HEK293 (cell line): ENCODE measurements around the gene KARS1.

Experiments
- BCL11B ChIP-seq: fragments of 450-650 bp; formaldehyde crosslinking; IDR thresholded peaks from 2 replicates; pipeline ENCODE4 v1.5.1; 2016; ENCODE audit warnings: low read depth, missing biosample characterization, missing genetic modification characterization
- GLI4 ChIP-seq: fragments of 450-650 bp; formaldehyde crosslinking; IDR thresholded peaks from 2 replicates; pipeline ENCODE4 v1.5.1; 2016; ENCODE audit warnings: missing biosample characterization, missing genetic modification characterization
- HOXC10 ChIP-seq: sonication (generic); formaldehyde crosslinking; IDR thresholded peaks from 2 replicates; pipeline ENCODE4 v1.8.1; 2023; ENCODE audit warnings: mild to moderate bottlenecking, missing genetic modification reagents
- KLF17 ChIP-seq: fragments of 450-650 bp; formaldehyde crosslinking; IDR thresholded peaks from 2 replicates; pipeline ENCODE4 v1.5.1; 2016; ENCODE audit warnings: missing biosample characterization, missing genetic modification characterization
- KLF9 ChIP-seq: fragments of 450-650 bp; formaldehyde crosslinking; IDR thresholded peaks from 2 replicates; pipeline ENCODE4 v1.5.1; 2016; ENCODE audit warnings: missing biosample characterization, missing genetic modification characterization, low read depth
- PRDM4 ChIP-seq: fragments of 450-650 bp; formaldehyde crosslinking; IDR thresholded peaks from 2 replicates; pipeline ENCODE4 v1.5.1; 2017; ENCODE audit warnings: missing biosample characterization, missing genetic modification characterization
- TCF7L2 ChIP-seq: IDR thresholded peaks from 2 replicates; pipeline ENCODE4 v1.6.1; 2011; ENCODE audit warnings: low read depth, mild to moderate bottlenecking, inconsistent platforms, low read length, moderate library complexity, borderline replicate concordance
- ZBTB21 ChIP-seq: fragments of 450-650 bp; formaldehyde crosslinking; IDR thresholded peaks from 2 replicates; pipeline ENCODE4 v1.5.1; 2017; ENCODE audit warnings: missing biosample characterization, missing genetic modification characterization
- ZBTB48 ChIP-seq: fragments of 450-650 bp; formaldehyde crosslinking; IDR thresholded peaks from 2 replicates; pipeline ENCODE4 v1.5.1; 2016; ENCODE audit warnings: missing biosample characterization, missing genetic modification characterization
- ZFP3 ChIP-seq: fragments of 450-650 bp; formaldehyde crosslinking; IDR thresholded peaks from 2 replicates; pipeline ENCODE4 v1.5.1; 2016; ENCODE audit warnings: low read depth, missing biosample characterization, missing genetic modification characterization
- ZFP37 ChIP-seq: fragments of 450-650 bp; formaldehyde crosslinking; IDR thresholded peaks from 2 replicates; pipeline ENCODE4 v1.5.1; 2016; ENCODE audit warnings: missing biosample characterization, missing genetic modification characterization
- ZNF138 ChIP-seq: fragments of 450-650 bp; formaldehyde crosslinking; IDR thresholded peaks from 2 replicates; pipeline ENCODE4 v1.5.1; 2016; ENCODE audit warnings: missing biosample characterization, missing genetic modification characterization, borderline replicate concordance
- ZNF175 ChIP-seq: fragments of 450-650 bp; formaldehyde crosslinking; IDR thresholded peaks from 2 replicates; pipeline ENCODE4 v1.5.1; 2016; ENCODE audit warnings: missing biosample characterization, missing genetic modification characterization
- ZNF23 ChIP-seq: fragments of 450-650 bp; formaldehyde crosslinking; IDR thresholded peaks from 2 replicates; pipeline ENCODE4 v1.5.1; 2016; ENCODE audit warnings: missing biosample characterization, missing genetic modification characterization, borderline replicate concordance
- ZNF248 ChIP-seq: fragments of 450-650 bp; formaldehyde crosslinking; IDR thresholded peaks from 2 replicates; pipeline ENCODE4 v1.5.1; 2017; ENCODE audit warnings: missing biosample characterization, missing genetic modification characterization
- ZNF266 ChIP-seq: fragments of 450-650 bp; formaldehyde crosslinking; IDR thresholded peaks from 2 replicates; pipeline ENCODE4 v1.5.1; 2016; ENCODE audit warnings: missing biosample characterization, missing genetic modification characterization, low read depth
- ZNF449 ChIP-seq: fragments of 450-650 bp; formaldehyde crosslinking; IDR thresholded peaks from 2 replicates; pipeline ENCODE4 v1.5.1; 2017; ENCODE audit warnings: missing biosample characterization, mild to moderate bottlenecking, missing genetic modification characterization, moderate library complexity
- ZNF473 ChIP-seq: fragments of 450-650 bp; formaldehyde crosslinking; IDR thresholded peaks from 2 replicates; pipeline ENCODE4 v1.5.1; 2017; ENCODE audit warnings: missing biosample characterization, missing genetic modification characterization
- ZNF513 ChIP-seq: fragments of 450-650 bp; IDR thresholded peaks from 2 replicates; pipeline ENCODE4 v1.5.1; 2018; ENCODE audit warnings: missing biosample characterization, missing genetic modification characterization
- ZNF518A ChIP-seq: fragments of 450-650 bp; formaldehyde crosslinking; conservative IDR thresholded peaks from 2 replicates; pipeline ENCODE4 v1.5.1; 2016; ENCODE audit warnings: low read depth, missing biosample characterization, missing genetic modification characterization
- ZNF692 ChIP-seq: fragments of 450-650 bp; formaldehyde crosslinking; IDR thresholded peaks from 2 replicates; pipeline ENCODE4 v1.5.1; 2016; ENCODE audit warnings: missing biosample characterization, missing genetic modification characterization
- ZNF776 ChIP-seq: fragments of 450-650 bp; formaldehyde crosslinking; IDR thresholded peaks from 2 replicates; pipeline ENCODE4 v1.5.0; 2017; ENCODE audit warnings: missing biosample characterization, missing genetic modification characterization, borderline replicate concordance
- ZSCAN23 ChIP-seq: fragments of 450-650 bp; formaldehyde crosslinking; IDR thresholded peaks from 2 replicates; pipeline ENCODE4 v1.5.1; 2016; ENCODE audit warnings: missing biosample characterization, missing genetic modification characterization
- ZSCAN30 ChIP-seq: fragments of 450-650 bp; IDR thresholded peaks from 2 replicates; pipeline ENCODE4 v1.5.1; 2018; ENCODE audit warnings: missing biosample characterization, mild to moderate bottlenecking, missing genetic modification characterization, moderate library complexity
- ZSCAN5A ChIP-seq: fragments of 450-650 bp; formaldehyde crosslinking; IDR thresholded peaks from 2 replicates; pipeline ENCODE4 v1.5.1; 2016; ENCODE audit warnings: missing biosample characterization, missing genetic modification characterization

KARS1 gene

GRCh38 chr16:75647492-75648264, at the start of gene KARS1, which contains the start of gene TERF2IP (continued):
- no peak for TF ChIP-seq PRDM4 (tag by site-specific recombination)
- TF ChIP-seq ZNF23 (tag by site-specific recombination) = no peak
- TF ChIP-seq BCL11B = no peak
- no peak for TF ChIP-seq ZNF776 (tag by site-specific recombination)
- TF ChIP-seq ZNF513 (tag by site-specific recombination) = peak; percentile 16; the same call in 1 of the 2 replicates
- TF ChIP-seq GLI4 (tag by site-specific recombination) = no peak
- no peak for TF ChIP-seq ZSCAN23
- peak; percentile 74 for TF ChIP-seq ZSCAN30 (tag by site-specific recombination)
- no peak for TF ChIP-seq TCF7L2
- no peak for TF ChIP-seq ZNF248
- no peak; the same call in 1 of the 2 replicates for TF ChIP-seq KLF17 (tag by site-specific recombination)
- no peak for TF ChIP-seq ZNF473 (tag by site-specific recombination)
- TF ChIP-seq ZNF266 = no peak
- TF ChIP-seq KLF9 (tag by site-specific recombination) = peak; percentile 80; the same call in 1 of the 2 replicates
- no peak for TF ChIP-seq ZBTB48 (tag by site-specific recombination)
- TF ChIP-seq ZNF692 (tag by site-specific recombination) = peak; percentile 74
- 0 out of 2 replicates have a peak, but pooled peaks have one; percentile 9 for TF ChIP-seq ZSCAN5A (tag by site-specific recombination)
- TF ChIP-seq ZNF138 (tag by site-specific recombination) = no peak
- peak; percentile 92 for TF ChIP-seq ZNF518A
- no peak for TF ChIP-seq ZNF449 (tag by site-specific recombination)
- no peak for TF ChIP-seq ZBTB21
- no peak for TF ChIP-seq HOXC10 (CRISPR knock-in tag)
- no peak for TF ChIP-seq ZFP37
- TF ChIP-seq ZNF175 (tag by site-specific recombination) = no peak
- TF ChIP-seq ZFP3 = no peak
